ENCODE results near the gene SLC52A3. TPM values are rescaled to one million over a fixed set of nuclear protein-coding genes. Genes with fewer than 3 reads are reported as not detected.
A peak's percentile ranks its signal among the peaks of the same experiment; 100 is the strongest.

SLC52A3 gene
- total RNA-seq, 2 experiments from 2014 or later = 0.08 to 0.25 TPM

- no peak overlapping the region for H3K27ac Mint-ChIP-seq
- no peak for DNase-seq
- no peak overlapping the region for H3K4me3 Mint-ChIP-seq
- no peaks in the 10 kb centered on the region for H3K36me3 Mint-ChIP-seq
- no peaks in the 10 kb centered on the region for H3K27me3 Mint-ChIP-seq
- no peaks in the 10 kb centered on the region for H3K4me1 Mint-ChIP-seq
- no peaks in the 10 kb centered on the region for H3K9me3 Mint-ChIP-seq
Observed at GRCh38 chr20:775679-776135, 7.4 kb upstream of the SLC52A3 start.

DNA sequence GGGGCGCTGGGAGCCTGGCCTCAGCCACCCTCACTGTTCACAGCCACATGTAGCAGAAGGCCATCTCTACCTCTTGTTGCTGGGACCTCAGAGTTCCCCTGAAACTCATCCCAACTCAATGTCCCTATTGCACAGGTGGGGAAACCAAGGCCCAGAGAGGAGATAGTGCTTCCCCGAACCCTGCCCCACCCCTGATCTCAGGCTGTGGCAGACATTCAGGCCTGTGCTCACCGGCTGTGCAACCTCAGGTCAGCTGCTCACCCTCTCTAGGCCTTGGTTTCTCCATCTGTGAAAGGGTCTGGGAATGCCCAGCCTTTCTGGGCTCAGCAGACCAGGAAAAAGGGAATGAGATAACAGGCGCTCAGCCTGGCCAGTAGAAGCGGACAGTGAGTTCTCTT is 6.4 kb upstream of the SLC52A3 start:
- no peaks in the 10 kb centered on the region for H3K4me1 Mint-ChIP-seq
- no peak overlapping the region for H3K27ac Mint-ChIP-seq
- H3K27me3 Mint-ChIP-seq = no peaks in the 10 kb centered on the region
- no peaks in the 10 kb centered on the region for H3K36me3 Mint-ChIP-seq
- H3K4me3 Mint-ChIP-seq = no peak overlapping the region
- H3K9me3 Mint-ChIP-seq = no peaks in the 10 kb centered on the region
- no peak for DNase-seq

DNA sequence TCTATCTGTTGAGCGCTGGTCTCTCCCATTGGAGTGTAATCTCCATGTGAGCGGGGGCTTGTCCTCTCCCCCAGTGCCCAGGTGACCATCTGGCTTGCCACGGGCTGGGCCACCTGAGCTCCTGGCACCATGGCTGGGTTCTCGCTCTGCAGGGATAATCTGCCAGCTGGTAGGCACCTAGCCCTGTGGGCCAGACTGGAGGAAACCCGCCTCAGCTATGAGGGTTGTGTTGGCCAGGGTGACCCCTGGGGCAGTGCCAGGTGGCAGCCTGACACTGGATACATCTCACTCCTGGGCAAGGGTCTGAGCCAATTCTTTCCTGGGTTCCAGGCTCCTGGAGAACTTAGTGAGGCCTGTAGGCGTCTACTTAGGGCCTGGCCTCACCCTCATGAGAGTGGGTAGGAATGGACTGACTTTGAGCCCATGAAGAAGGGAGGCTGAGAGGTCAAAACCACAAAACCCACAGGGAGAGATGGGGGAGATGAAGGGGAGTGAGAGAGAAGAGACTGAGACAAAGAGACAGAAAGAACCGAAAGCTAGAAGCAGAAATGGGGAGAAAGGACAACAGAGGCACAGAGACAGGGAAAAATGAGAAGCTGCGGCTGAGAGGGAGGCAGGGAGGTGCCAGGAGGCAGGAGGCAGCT is 5.8 kb upstream of the SLC52A3 start:
- H3K9me3 Mint-ChIP-seq = no peaks in the 10 kb centered on the region
- no peaks in the 10 kb centered on the region for H3K36me3 Mint-ChIP-seq
- H3K27me3 Mint-ChIP-seq = no peaks in the 10 kb centered on the region
- no peak overlapping the region for H3K27ac Mint-ChIP-seq
- H3K4me3 Mint-ChIP-seq = no peak overlapping the region
- DNase-seq = no peak
- H3K4me1 Mint-ChIP-seq = no peaks in the 10 kb centered on the region

- Mint-ChIP-seq H3K4me1 (peaks cover 2% of the 10 kb centered on the region), H3K36me3 (no peaks in the 10 kb centered on the region), H3K27me3 (no peaks in the 10 kb centered on the region), H3K4me3 (no peak overlapping the region), H3K27ac (no peak overlapping the region), H3K9me3 (no peaks in the 10 kb centered on the region)
- DNase-seq = no peak
Observed at GRCh38 chr20:772806-773205, 4.5 kb upstream of the SLC52A3 start.

GRCh38 chr20:771741-772464 is 3.6 kb upstream of the SLC52A3 start:
- Mint-ChIP-seq H3K9me3 (no peaks in the 10 kb centered on the region), H3K4me3 (no peak overlapping the region), H3K36me3 (no peaks in the 10 kb centered on the region), H3K27me3 (no peaks in the 10 kb centered on the region), H3K4me1 (peaks cover 4% of the 10 kb centered on the region), H3K27ac (no peak overlapping the region)
- no peak for DNase-seq

DNA sequence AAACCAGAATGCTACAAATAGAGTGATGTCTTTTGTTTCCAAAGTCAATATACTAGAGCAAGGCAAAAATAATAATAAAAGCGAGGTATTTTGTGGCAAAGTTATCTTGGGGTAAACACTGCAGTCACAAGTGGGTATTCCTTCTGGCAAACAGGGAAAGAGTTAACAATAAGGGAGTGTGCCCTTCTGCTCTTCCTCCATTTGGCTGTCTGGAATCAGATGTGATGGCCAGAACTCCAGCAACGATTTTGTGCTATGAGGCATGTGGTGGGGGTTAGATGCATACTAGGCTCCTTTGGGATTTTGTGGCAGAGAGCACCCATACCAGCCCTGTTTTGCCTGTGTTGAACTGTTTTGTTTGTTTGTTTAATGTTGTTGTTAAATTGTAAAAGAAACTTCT is 2.4 kb upstream of the SLC52A3 start:
- H3K27ac Mint-ChIP-seq = no peak overlapping the region
- H3K27me3 Mint-ChIP-seq = no peaks in the 10 kb centered on the region
- H3K36me3 Mint-ChIP-seq = no peaks in the 10 kb centered on the region
- no peak overlapping the region for H3K4me3 Mint-ChIP-seq
- H3K4me1 Mint-ChIP-seq = peaks cover 4% of the 10 kb centered on the region
- no peak for DNase-seq
- H3K9me3 Mint-ChIP-seq = no peaks in the 10 kb centered on the region

DNA sequence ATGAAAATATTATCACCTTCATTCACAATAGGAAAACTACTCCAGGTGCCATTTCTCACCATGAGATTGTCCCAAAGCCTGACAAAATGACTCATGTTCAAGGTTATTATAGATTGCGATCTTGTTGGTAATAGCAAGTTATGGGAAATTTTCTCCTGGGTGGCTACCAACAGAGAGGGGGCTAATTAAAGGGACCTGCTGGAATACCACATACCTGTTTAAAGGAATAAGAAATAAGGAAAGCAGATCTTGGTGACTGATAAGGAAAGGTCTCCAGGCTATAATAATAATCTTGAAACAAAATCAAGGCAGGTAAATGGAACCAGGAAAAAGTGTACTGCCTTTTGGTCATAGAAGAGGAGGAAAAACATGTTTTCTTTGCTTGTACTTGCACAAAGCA is 1.4 kb downstream of the SLC52A3 start:
- Mint-ChIP-seq H3K27ac (no peak overlapping the region), H3K27me3 (no peaks in the 10 kb centered on the region), H3K4me1 (peaks cover 31% of the 10 kb centered on the region), H3K9me3 (no peaks in the 10 kb centered on the region), H3K4me3 (no peak overlapping the region), H3K36me3 (no peaks in the 10 kb centered on the region)
- DNase-seq = no peak

- Mint-ChIP-seq H3K27me3 (no peaks in the 10 kb centered on the region), H3K9me3 (no peaks in the 10 kb centered on the region), H3K27ac (no peak overlapping the region), H3K4me3 (no peak overlapping the region), H3K4me1 (peaks cover 42% of the 10 kb centered on the region), H3K36me3 (no peaks in the 10 kb centered on the region)
- DNase-seq = peak; percentile 29
Observed at GRCh38 chr20:764255-764654, 4.0 kb downstream of the SLC52A3 start.

DNA sequence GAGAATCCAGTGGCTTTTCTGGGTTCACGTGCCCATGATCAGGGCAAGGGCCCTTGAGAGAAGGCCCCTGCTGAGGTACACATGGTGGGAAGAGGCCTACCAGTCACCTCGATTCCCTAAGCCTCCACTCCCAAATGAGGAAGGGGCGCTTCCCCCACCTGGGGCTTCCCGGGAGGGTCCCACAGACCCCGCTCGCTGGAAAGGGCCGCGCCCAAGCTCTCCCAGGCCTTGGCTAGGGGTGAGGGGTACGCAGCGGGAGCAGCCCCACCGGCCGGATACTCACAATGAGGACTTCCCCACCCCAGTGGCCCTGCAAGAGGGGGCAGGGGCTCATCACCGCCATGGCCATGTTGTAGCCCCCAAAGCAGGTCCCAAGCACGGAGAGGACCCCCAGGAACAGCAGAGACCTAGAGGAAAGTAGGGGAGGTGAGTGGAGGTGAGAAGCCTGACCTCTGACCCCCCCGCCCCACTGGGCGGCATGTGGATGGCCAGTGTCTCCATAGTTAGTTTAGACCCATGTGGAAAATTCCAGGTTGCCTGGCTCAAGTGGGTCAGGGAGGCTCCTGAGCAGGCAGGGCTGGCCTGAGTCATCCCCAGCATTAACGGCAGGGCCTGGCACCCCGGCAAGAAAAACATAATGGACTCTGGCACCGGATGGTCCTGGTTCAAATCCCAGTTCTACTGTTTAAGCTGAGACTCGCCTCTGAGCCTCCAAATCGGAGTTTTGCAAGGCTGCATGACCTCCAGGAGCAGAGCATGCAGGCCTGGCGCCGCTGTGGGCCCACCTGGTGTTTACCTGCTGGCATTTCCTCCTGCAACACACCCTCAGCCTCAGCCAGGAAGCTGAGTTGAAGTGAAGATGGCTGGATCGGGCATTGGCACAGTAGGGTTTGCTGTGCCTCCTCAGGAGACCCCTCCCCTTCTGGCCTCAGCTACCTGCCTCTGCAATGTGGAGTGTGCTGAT is 6.6 kb downstream of the SLC52A3 start:
- no peaks in the 10 kb centered on the region for H3K36me3 Mint-ChIP-seq
- H3K4me3 Mint-ChIP-seq = no peak overlapping the region
- H3K27ac Mint-ChIP-seq = no peak overlapping the region
- no peak for DNase-seq
- H3K4me1 Mint-ChIP-seq = peaks cover 49% of the 10 kb centered on the region
- H3K9me3 Mint-ChIP-seq = no peaks in the 10 kb centered on the region
- no peaks in the 10 kb centered on the region for H3K27me3 Mint-ChIP-seq

DNA sequence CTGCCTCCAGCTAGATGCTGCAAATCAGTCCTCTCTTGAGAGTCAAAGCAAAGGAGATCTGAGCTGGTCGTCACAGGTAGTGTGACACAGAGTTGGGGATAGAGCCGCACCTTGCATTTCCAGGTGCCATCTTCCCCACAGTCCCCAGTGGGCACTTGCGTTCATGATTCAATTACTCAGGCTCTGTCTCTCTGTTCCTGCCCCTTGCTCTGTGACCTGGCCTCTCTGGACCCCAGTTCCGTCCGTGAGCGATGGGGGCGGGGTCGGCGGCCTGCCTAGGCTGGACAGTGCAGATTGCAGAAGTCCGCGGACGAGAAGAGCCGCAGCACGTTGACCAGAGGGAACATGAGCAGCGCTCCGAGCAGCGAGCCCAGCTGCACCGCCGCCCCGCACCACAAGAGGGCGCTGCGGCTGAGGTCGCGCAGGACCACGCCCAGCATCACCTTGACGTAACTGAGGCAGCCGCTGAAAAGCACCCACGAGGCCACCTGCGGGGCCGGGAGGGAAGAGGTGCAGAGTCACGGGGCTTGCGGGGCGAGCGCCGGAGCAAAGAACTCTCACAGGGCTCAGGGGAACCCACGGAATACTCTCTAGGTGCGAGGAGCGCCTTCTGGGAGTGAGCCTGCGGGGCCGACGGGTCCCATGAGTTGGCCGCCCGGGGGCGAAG is 7.4 kb downstream of the SLC52A3 start:
- Mint-ChIP-seq H3K9me3 (peaks cover 2% of the 10 kb centered on the region), H3K4me1 (peaks cover 54% of the 10 kb centered on the region), H3K4me3 (no peak overlapping the region), H3K27ac (no peak overlapping the region), H3K27me3 (no peaks in the 10 kb centered on the region), H3K36me3 (no peaks in the 10 kb centered on the region)
- DNase-seq = peak; percentile 58

GRCh38 chr20:757506-757905 is 10.8 kb downstream of the SLC52A3 start:
- Mint-ChIP-seq H3K27me3 (no peaks in the 10 kb centered on the region), H3K4me1 (peaks cover 49% of the 10 kb centered on the region), H3K36me3 (no peaks in the 10 kb centered on the region), H3K9me3 (peaks cover 2% of the 10 kb centered on the region), H3K4me3 (no peak overlapping the region), H3K27ac (no peak overlapping the region)
- no peak for DNase-seq

DNA sequence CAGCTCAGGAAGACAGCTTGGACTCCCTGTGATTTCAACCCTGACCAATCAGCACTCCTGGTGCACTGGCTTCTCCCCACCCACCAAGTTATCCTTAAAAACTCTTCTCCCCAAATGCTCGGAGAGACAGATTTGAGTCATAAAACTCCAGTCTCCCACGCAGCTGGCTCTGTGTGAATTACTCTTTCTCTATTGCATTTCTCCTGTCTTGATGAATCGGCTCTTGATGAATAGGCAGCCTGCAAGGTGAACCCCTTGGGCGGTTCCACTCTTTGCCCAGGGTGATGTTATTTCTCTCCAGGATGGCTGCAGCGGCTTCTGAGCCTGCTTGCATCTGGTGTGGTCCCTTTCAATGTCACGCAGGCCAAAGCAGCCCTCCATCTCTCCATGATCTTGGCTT is 12.4 kb downstream of the SLC52A3 start:
- H3K36me3 Mint-ChIP-seq = no peaks in the 10 kb centered on the region
- no peaks in the 10 kb centered on the region for H3K27me3 Mint-ChIP-seq
- DNase-seq = no peak
- H3K9me3 Mint-ChIP-seq = peaks cover 2% of the 10 kb centered on the region
- H3K27ac Mint-ChIP-seq = no peak overlapping the region
- no peak overlapping the region for H3K4me3 Mint-ChIP-seq
- H3K4me1 Mint-ChIP-seq = peaks cover 43% of the 10 kb centered on the region

DNA sequence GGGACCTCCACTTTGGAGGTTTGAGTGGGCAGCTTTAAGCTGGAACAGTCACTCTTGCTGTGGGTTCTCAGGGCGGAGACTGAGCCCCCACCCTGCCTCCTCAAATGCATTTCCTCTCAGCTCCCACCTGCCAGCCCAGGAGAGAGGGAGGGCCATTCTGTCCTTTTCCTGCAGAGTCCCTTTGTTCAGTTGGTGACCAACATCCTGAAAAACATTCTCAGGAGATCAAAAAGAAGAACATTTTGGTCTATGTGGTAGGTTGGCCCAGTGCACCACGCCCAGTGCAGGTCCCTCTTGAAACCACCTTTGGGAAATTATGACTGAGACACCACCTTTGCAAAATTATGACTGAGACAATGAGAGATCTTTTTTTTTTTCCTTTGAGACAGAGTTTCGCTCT is 13.4 kb downstream of the SLC52A3 start:
- H3K9me3 Mint-ChIP-seq = peaks cover 2% of the 10 kb centered on the region
- no peak overlapping the region for H3K4me3 Mint-ChIP-seq
- H3K36me3 Mint-ChIP-seq = no peaks in the 10 kb centered on the region
- peaks cover 41% of the 10 kb centered on the region for H3K4me1 Mint-ChIP-seq
- DNase-seq = no peak
- no peaks in the 10 kb centered on the region for H3K27me3 Mint-ChIP-seq
- H3K27ac Mint-ChIP-seq = no peak overlapping the region

DNA sequence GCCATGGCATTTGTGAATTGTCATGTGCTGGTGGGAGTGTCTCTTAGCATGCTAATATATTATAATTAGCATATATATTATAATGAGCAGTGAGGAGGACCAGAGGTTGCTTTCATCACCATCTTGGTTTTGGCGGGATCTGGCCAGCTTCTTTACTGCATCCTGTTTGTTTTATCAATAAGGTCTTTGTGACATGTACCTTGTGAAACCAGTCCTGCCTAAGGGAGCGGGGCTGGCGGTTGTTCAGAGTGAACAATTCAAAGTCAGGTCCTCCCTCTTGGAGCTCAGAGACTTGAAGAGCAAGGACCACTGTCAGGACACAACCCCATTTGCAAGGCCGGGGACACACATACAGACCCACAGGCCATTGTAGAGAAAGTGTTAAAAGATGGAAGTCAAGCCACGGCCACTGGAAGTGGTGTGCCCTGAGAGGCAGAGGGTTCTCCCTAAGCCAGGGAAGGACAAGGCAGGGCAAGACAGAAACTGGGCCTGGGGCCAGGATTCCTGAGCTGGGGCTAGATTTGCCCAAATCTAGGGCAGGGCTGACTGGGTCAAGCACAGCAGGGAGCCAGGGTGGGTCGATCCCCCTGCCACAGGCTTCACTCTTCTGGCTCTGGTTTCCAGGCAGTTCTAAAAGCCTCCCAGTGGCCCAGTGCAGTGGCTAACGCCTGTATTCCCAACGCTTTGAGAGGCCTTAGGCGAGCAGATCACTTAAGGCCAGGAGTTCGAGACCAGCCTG is 14.2 kb downstream of the SLC52A3 start:
- no peaks in the 10 kb centered on the region for H3K36me3 Mint-ChIP-seq
- H3K4me1 Mint-ChIP-seq = peaks cover 38% of the 10 kb centered on the region
- H3K27ac Mint-ChIP-seq = no peak overlapping the region
- no peak overlapping the region for H3K4me3 Mint-ChIP-seq
- peaks cover 2% of the 10 kb centered on the region for H3K9me3 Mint-ChIP-seq
- no peaks in the 10 kb centered on the region for H3K27me3 Mint-ChIP-seq
- DNase-seq = no peak
